Myocyte (in vitro differentiated cells): ENCODE data around the gene PYHIN1. TPM values are rescaled to one million over a fixed set of nuclear protein-coding genes. Genes with fewer than 3 reads are reported as not detected.

Source experiments
- DNase-seq: peaks from one replicate; pipeline ENCODE4 v3.0.0-alpha.2; 2012; ENCODE audit warnings: low read depth
- total RNA-seq: library from RNA; depleted of rRNA; stranded (reverse); fragments of >200 nt; gene quantifications from 2 replicates; pipeline ENCODE4 v1.2.3, GENCODE V29; 2014

PYHIN1 gene
- total RNA-seq, 1 donor from 2014 or later: not detected

DNA sequence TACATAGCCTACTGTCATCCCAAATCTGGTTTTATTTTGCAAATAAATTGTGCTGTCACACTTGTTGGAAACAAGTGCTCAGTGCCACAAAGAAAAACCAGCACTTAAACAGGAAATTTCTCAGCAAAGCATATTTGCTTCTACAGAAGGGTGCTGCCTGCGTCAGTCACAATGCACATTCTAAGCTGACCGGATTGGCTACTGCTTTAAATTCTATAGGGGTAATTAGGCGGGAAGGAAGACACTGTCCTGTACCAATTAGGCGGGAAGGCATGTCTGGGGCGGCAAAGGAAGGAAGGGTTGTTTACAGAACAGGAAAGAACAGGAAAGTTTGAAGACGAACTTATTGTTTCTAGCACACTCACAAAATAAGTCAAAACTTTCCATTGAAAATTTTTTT lies 81.1 kb downstream of the PYHIN1 start:
- DNase-seq: no peak

DNA sequence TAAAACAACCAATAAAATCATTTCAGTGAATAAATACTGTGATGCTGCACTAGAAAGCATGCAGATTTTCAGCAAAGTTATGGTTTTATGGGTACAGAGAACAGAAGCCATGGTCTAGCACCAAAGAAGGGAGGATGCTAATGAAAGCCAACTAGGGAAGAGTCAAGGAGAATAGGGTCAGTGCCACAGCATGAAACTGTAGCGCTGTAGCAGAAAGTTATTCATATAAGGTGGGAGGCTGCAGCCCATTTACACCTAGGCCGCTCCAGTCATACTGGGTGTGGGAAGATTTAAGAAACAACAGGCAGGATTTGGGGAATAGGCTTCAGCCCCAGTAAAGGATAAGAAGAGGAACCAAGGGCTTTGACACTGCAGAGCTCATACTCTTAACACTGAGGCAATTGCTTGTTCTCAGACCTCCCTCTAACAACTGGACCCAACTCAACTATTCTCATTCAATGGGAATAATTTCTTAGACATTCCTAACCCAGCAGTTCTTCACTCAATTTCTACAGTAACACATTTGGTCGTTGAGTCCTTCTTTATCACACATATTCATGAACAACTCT lies 82.7 kb downstream of the PYHIN1 start:
- peak; percentile 1 for DNase-seq

GRCh38 chr1:159014851-159015250 lies 83.5 kb downstream of the PYHIN1 start:
- DNase-seq: peak; percentile 19

- DNase-seq: peak; percentile 94
Observed at GRCh38 chr1:159015440-159015909, 84.1 kb downstream of the PYHIN1 start.

DNA sequence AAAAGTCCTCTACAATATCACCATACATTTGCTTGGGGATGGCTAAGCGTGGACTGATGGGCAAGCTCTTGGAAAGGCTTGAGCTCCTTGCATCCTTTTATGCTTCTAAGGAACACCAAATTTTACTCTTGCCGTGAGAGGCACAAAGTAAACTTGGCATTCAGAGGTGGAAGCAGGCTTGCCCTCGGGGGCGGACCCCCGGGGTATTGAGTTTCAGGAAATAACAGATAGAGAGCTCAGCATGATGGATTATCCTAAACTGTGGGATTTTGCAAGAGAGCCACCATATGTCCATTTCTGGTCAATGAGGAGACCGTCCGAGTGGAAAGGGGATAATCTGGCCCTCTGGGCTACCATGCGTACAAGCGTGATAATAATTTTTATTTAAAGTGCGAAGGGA lies 92.4 kb downstream of the PYHIN1 start:
- DNase-seq: no peak

GRCh38 chr1:159025043-159025442 lies 93.7 kb downstream of the PYHIN1 start:
- no peak for DNase-seq

Other genes starting within 250 kb of the PYHIN1 start
- not detected in 2 replicates for gene SPTA1, start 244.8 kb upstream of the PYHIN1 start, total RNA-seq
- not detected in 2 replicates for gene OR6K2, start 230.9 kb upstream of the PYHIN1 start, total RNA-seq
- not detected in 2 replicates for gene OR6K3, start 210.8 kb upstream of the PYHIN1 start, total RNA-seq
- not detected in 2 replicates for gene OR6K6, start 176.8 kb upstream of the PYHIN1 start, total RNA-seq
- not detected in 2 replicates for gene OR6N1, start 159.4 kb upstream of the PYHIN1 start, total RNA-seq
- not detected in 2 replicates for gene OR6N2, start 150.3 kb upstream of the PYHIN1 start, total RNA-seq
- gene MNDA, start 100.2 kb upstream of the PYHIN1 start, total RNA-seq: not detected in 2 replicates
- gene IFI16, start 78.4 kb downstream of the PYHIN1 start, total RNA-seq: 46.5 and 71.7 TPM in 2 replicates
- gene AIM2, start 145.2 kb downstream of the PYHIN1 start, total RNA-seq: not detected in 2 replicates
- gene CADM3, start 240.1 kb downstream of the PYHIN1 start, total RNA-seq: 1.4 and 2.5 TPM in 2 replicates